Mammary epithelial cell (primary cell): ENCODE data around the gene JCAD.

Experiments used
- CTCF ChIP-seq, 2 donors: IDR thresholded peaks in 1 of 2; conservative IDR thresholded peaks in 1 of 2; 2 replicates each; pipeline ENCODE4 v1.5.1; 2011 to 2012; ENCODE audit warnings: inconsistent platforms in 2 of 2, low read length in 2 of 2, mild to moderate bottlenecking in 2 of 2, control low read depth in 1 of 2, low read depth in 1 of 2; ENCODE audit not compliant: insufficient read depth in 1 of 2; ENCODE audit errors: extremely low read depth in 1 of 2
- EZH2 ChIP-seq: IDR thresholded peaks from 2 replicates; pipeline ENCODE4 v1.6.1; 2012; ENCODE audit warnings: low read length, inconsistent platforms, borderline replicate concordance

GRCh38 chr10:30028006-30028737 lies 31.2 kb downstream of the JCAD start:
- TF ChIP-seq CTCF (conservative IDR thresholded peaks at IDR 0.05 in 1 of 2, IDR thresholded peaks at IDR 0.05 in 1 of 2; ENCODE audit: extremely low read depth in 1 of 2, insufficient read depth in 1 of 2, low read depth in 1 of 2, low read length in 2 of 2) (no peak), EZH2 (no peak)
